Stimulated activated CD8-positive, alpha-beta memory T cell treated with anti-CD3 and anti-CD28 coated beads, Interleukin-15, amount 100 ng/mL, for 1 hour (primary cell): ENCODE data around the gene PALLD.
"Not testable (repeated sequence)": the region's sequence is repeated elsewhere in the genome, so short reads cannot be mapped to it uniquely, and the experiment has no call there.

Source experiments
- DNase-seq: peaks from one replicate; pipeline ENCODE4 v3.0.0-alpha.2; 2020; ENCODE audit warnings: low read depth

Gene PALLD

GRCh38 chr4:168796362-168797106, 299.7 kb downstream of the PALLD start:
- no peak for DNase-seq

- DNase-seq: no peak
These were observed 300.3 kb downstream of the PALLD start for GRCh38 chr4:168797194-168797593.

- DNase-seq: no peak
These were observed 301.0 kb downstream of the PALLD start for GRCh38 chr4:168797738-168798375.

- no peak for DNase-seq
These were observed 304.1 kb downstream of the PALLD start for GRCh38 chr4:168800926-168801325.

- DNase-seq: no peak
These were observed 305.4 kb downstream of the PALLD start for GRCh38 chr4:168802222-168802621.

GRCh38 chr4:168803052-168803451, 306.2 kb downstream of the PALLD start:
- DNase-seq: not testable (repeated sequence)

GRCh38 chr4:168803732-168804131, 306.9 kb downstream of the PALLD start:
- DNase-seq: no peak

- DNase-seq: no peak
These were observed 307.3 kb downstream of the PALLD start for GRCh38 chr4:168804146-168804545.

- DNase-seq: no peak
These were observed 308.5 kb downstream of the PALLD start for GRCh38 chr4:168805341-168805740.

- not testable (repeated sequence) for DNase-seq
These were observed 309.4 kb downstream of the PALLD start for GRCh38 chr4:168806247-168806646.

- no peak for DNase-seq
These were observed 314.4 kb downstream of the PALLD start for GRCh38 chr4:168811207-168811606.

GRCh38 chr4:168811786-168812651, 315.2 kb downstream of the PALLD start:
- no peak for DNase-seq

- no peak for DNase-seq
These were observed 316.0 kb downstream of the PALLD start for GRCh38 chr4:168812806-168813205.

GRCh38 chr4:168813890-168814289, 317.0 kb downstream of the PALLD start:
- no peak for DNase-seq

- no peak for DNase-seq
These were observed 318.8 kb downstream of the PALLD start for GRCh38 chr4:168815379-168816345.

- no peak for DNase-seq
These were observed 320.5 kb downstream of the PALLD start for GRCh38 chr4:168817370-168817769.

GRCh38 chr4:168822481-168822880, 325.6 kb downstream of the PALLD start:
- DNase-seq: no peak

GRCh38 chr4:168825975-168826374, 329.1 kb downstream of the PALLD start:
- no peak for DNase-seq

GRCh38 chr4:168826620-168827019, 329.8 kb downstream of the PALLD start:
- DNase-seq: no peak

- DNase-seq: no peak
These were observed 334.1 kb downstream of the PALLD start for GRCh38 chr4:168830777-168831512.

- DNase-seq: no peak
These were observed 334.7 kb downstream of the PALLD start for GRCh38 chr4:168831585-168831918.
